Measurements from ENCODE around the gene DUOXA1.

DUOXA1 gene, protein sequence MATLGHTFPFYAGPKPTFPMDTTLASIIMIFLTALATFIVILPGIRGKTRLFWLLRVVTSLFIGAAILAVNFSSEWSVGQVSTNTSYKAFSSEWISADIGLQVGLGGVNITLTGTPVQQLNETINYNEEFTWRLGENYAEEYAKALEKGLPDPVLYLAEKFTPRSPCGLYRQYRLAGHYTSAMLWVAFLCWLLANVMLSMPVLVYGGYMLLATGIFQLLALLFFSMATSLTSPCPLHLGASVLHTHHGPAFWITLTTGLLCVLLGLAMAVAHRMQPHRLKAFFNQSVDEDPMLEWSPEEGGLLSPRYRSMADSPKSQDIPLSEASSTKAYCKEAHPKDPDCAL

DNA sequence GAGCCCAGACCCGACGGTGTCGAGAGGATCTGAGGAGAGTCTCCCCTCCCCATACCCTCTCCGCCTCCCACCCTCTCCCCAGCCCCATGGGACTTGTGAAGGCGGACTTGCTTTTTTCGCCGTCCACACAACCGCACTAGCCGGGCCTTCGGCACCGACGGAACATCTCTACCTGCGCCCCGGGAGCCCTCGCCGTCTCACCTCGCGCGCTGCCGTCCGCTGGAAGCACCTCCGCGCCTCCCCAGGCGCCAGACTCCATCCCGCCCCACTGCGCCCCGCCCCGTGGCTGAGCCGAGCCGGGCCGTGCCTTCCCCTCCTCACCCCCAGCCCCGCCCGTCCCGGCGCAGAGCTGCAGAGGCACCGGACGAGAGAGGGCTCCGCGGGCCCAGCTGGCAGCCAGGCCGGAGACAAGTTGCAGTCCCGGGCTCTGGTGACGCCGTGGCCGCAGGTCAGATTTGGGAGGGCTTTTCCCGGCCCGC, at the start of gene DUOXA1, which contains the start of gene DUOX1:
DUOXA1 (minus strand) TSS at position 229 of the 479 bp plus-strand sequence. CDS start 6,865 bp downstream, outside the sequence.
DUOX1 (plus strand) TSS at position 344 of the 479 bp plus-strand sequence. CDS start 1,973 bp downstream, outside the sequence.
- DNase-seq (ENCODE audit: low read depth), result no peak

DNA sequence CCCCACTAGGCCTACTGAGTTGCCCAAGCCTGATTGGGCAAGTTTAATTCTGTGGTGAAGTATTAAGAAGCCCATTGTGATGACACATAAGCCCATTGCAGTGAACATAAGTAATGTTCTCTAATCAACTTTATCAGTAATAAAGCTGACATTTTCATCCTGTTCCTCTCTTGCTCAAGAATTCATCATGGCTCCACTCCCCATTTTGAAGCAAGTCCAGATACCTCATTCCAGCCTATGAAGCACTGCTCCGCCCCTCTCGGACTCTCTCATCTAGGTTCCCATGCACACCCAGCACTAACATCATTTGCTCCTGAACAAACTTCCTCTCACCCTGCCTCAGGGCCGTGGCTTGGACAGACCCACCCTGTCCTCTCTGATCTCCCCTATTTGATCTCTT, 47.6 kb upstream of the DUOXA1 start:
- no peak for DNase-seq (ENCODE audit: low read depth)

DNA sequence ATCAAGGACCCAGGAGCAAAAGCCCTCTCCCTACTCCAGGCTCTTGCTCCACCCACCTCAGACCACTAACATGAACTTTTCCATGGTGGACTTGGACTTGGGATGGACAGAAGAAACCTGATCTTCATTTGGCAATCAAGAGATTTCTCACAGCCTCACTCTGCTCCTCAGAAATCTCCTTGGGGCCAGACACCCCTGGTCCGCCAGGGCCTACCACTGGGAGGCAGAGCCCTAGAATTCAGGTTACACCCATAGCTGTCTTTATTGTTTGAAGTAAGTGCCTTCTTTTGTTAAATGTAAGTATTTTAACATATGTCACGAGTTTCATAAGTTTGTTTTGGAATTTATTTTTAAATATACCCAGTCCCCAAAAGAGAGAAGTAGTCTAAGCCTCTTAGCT, 44.9 kb upstream of the DUOXA1 start:
- no peak for DNase-seq (ENCODE audit: low read depth)

DNA sequence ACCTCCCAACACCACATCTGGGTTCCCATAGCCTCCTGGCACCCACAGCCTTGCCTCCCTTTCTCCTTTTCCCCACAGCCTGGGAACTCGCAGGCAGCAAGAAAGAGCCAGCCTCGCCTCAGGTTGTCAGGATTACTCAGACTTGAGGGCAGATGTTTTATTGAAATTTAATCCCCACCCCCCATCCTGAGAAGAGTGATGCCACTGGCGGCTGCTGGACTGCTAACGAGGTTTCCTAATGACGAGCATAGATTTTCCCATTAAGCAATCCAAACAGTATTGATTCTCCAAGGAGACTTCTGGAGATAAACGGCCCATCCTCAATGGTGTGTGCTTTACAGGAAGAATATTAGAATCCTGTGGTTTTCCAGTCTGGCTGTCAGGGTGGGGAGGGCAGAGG, 44.4 kb upstream of the DUOXA1 start:
- DNase-seq (ENCODE audit: low read depth), result no peak

DNA sequence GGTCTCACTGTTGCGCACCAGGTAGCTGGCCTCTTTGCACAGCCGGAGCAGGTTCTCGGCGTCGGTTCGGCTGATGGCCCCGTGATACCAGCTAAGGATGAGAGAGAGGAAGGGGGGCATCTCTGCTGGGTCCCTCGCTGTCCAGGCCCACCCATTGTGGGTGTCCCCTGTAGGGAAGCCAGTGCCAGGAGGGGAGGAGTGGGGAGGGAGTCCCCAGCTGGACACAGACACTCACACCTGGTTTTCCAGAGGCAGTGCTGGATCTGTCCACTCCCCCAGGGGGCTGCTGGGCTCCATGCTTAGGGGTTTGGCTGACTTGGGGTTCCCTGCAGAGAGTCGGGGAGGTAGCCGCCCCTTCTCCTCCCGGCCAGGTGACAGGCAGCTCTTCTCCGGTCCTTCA, 42.2 kb upstream of the DUOXA1 start:
- no peak for DNase-seq (ENCODE audit: low read depth)

DNA sequence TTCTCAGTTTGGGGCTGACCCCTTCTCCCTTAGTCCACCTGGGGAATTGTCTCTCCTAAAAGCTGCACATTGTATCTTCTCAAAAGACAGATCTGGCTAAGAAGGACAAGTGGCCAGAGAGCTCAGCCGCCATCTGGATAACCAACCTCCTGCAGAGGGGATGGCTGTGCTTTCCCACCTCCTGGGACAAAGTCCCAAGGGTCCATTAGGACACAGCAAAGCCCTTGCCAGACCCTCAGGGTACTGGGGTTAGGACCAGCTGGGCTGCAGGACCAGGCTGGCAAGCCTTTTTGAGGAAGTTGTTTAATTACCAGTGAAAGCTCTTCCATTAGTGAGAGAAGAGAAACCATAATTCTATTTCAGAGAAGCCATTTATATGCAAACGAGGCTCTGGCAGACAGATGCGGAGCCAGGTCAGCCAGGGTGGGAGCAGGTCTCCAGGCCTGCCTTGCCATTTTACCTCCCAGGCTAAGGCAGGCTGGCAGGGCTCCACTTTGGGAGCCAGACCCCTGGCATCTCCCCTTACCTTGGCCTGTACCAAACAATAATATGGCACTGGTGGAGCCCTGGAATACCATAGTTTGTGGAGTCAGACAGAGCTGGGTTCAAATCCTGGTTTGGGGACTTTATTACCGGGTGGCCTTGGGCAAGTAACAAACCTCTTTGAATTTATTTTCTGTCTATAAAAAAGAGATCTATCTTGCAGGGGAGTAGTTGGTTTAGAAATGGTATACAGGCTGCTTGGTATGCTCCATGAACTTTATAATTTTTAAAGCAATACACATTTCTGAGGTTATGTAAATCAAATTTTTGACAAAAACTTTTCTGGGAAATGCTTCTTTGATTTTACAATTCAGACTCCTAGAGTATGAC, 40.2 kb upstream of the DUOXA1 start:
- no peak for DNase-seq (ENCODE audit: low read depth)

DNA sequence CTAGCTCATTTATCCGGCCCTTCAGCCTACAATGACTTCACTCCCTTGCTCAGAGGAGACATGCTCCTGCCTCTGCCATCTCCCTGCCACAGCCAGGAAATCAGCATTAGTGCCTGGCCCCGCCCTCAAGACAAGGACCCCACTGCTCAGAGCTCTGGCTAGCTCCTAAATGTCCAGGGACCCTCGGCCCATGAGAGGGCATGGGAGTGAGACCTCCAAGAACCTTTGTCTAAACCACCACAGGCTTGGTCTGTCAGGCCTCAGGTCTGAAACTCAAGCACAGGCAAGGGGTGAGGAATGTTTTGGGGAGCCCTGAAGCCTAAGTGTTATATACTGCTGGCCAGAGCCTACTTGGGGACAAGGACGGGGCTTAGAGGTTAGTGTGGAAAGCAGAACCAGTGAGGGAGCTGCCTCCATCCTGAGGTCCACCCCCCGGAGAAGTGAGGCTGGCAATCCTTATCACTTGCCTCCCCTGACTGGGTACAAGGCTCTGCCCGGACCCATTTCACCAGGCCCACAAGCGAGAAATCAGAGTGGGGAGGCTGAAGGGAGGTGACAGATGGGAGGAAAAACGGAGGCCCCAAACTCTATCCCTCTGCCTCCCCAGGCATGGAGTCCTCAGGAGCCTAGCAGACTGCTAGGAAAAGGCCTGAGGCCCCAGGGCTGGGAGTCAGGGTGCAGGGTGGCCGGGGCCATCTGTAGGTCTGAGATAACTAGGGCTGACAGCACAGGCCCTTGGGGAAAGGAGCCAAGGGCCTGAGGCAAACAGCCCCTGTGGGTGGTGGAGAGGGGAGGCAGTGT, 39.3 kb upstream of the DUOXA1 start:
- no peak for DNase-seq (ENCODE audit: low read depth)

DNA sequence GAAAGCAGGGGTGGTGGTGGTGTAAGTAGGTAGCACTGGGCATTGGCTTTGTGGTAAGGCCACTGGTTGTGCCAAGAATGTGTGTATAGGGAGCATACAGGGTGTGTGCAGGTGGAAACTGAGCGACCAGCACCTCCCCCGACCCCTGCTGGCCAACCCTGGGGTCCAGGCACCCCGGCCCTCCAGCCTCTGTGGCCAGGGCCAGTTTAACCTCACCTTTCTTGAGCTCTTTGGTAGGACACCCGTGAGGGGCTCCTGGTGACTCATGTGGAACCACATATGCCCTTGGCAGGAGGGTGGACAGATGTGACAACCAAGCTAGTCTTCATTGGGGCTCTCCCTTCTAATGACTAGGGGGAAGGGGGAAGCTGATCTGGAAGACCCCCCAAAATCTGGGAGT, 38.6 kb upstream of the DUOXA1 start:
- DNase-seq (ENCODE audit: low read depth), result no peak

DNA sequence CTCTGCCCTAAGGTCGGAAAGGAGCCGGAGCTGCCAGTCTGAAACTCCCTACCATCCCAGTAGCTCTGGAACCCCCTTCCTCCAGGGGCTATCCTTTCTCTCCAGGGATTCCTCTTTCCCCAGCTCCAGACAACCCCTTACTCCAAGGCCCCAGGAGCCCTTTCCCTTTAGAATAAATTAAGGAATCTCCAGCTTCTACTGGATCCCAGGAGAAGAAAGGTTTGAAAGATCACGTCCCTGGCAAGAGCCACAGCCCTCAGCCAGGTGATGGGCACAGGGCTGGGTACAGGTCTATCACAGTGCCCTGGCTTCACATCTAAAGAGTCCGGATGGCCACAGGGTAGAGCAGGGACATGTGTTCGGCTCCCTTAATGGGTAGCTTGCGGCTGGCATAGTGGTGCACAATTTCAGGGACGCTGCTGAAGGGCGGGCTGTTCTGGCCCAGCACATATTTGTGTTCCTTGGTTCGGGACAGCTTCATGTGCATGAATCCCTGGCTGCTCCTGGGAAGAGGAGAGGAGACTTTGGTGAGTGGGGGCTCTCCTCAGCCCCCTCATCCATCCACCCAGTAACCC, 38.0 kb upstream of the DUOXA1 start:
- DNase-seq (ENCODE audit: low read depth), result no peak

DNA sequence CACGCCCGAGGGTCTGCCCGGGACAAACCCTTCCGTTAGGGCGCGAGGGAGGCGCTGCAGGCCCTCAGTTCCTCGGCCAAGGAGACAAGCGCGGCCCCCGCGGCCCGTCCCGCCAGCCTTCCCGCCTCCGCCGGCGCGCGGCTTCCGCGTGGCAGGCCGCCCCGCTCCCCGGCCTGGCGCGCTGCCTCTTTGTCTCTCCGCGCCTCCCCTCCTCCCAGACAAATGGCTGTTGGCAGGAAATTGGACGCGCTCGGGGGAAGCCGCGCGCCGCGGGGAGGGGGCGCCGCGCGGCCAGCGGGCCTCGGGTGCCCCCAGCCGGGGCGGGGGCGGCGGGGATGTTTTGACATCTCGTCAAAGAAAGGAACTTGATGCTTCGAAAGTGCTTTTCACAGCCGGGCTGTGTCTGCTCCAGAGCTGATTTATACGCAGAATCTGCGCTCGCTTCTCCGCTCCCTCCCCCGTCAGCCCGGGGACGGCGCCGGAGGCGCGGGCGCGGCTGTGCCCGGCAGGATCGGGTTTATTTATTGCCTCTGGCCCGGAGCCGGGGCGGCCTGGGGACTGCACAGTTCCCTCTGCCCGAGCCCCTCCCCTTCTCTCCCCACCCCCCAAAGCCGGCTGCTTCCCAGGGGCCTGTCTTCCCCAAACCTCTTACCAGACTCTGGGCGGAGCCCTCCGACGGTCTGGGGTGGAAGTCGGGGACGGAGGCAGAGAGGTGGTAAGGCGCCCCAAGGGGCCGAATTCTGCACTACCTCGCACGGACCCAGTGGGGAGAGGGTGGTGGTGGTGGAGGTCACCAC, 37.4 kb upstream of the DUOXA1 start:
- peak; percentile 68 for DNase-seq (ENCODE audit: low read depth)

DNA sequence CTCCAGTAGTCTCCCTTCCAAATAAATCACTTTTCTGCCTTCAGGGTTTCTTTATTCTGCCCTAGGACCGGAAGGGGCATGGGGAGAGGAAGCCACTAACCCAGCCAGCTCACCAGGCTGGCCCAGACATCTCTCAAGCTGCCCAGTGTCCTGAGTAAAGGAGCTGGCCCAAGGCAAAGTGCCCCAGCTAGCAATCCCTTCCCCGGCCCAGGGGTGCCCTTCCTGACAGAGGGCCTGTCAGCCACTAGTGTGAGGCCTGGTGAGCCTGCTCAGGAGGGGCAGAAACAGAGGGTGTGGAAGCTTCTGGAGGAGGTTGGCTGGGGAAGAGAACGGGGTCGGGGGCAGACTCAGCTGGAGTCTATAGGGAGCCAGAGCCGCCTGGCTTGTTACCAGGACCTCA, 35.9 kb upstream of the DUOXA1 start:
- DNase-seq (ENCODE audit: low read depth), result no peak

DNA sequence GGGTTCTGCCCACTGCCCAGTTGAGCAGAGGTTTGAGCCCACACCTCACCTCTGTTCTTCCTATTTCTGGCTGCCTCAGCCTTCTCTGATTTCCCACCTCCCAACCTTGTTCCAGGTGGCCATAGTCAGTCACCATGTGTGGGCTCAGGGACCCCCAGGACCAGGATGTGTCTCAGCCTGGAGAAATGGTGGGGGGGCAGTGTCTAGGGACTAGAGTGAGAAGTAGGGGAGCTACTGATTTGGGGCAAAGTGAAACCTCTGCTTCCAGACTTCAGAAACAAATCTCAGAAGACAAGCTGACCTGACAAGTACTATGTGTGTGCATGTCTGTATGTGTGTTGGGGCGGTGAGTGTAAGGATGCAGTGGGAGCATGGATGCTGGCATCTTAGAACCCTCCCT, 35.2 kb upstream of the DUOXA1 start:
- DNase-seq (ENCODE audit: low read depth), result no peak

DNA sequence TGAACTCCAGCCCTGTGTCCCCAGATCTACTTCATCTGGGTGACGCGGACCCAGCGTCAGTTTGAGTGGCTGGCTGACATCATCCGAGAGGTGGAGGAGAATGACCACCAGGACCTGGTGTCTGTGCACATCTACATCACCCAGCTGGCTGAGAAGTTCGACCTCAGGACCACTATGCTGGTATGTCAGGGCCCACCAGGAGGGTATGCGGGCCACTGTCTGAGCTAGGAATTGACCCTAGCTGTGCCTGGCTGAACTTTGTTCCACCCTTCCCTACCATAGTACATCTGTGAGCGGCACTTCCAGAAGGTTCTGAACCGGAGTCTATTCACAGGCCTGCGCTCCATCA, 33.8 kb upstream of the DUOXA1 start:
- no peak for DNase-seq (ENCODE audit: low read depth)

DNA sequence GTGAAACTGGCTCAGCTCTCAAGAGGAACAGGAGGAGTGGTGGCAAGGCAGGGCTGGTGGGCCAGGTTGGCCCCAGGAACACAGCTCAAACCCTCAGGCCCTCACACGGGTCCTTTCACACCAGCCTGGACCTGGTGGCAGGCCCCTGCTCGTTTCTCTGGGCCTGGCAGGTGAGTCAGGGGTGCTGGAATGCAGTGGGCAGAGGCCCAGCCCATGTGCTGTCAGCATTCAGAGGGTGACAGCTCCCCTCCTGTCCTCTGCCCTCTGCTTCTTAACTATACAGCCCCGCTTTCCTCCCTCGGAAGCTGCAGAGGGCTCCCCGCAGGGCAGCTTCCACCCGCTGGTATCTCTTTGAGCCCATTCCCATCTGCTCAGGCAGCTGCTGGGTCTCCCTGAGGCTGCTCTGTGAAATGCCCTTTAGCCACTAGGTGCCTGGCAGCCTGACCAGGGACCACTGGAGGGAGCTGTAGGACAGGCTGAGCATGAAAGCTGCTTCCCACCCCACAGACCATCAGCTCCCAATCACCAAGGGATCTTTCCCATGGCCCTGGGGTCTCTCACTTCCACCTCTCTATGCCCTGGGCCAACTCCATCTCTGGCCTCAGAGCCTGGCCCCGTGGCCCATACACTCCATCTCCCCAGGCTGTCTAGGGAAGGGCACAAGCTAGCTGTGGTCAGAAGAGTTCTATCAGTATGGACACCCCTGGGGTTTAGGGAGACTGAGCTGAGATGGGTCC, 33.3 kb upstream of the DUOXA1 start:
- no peak for DNase-seq (ENCODE audit: low read depth)

DNA sequence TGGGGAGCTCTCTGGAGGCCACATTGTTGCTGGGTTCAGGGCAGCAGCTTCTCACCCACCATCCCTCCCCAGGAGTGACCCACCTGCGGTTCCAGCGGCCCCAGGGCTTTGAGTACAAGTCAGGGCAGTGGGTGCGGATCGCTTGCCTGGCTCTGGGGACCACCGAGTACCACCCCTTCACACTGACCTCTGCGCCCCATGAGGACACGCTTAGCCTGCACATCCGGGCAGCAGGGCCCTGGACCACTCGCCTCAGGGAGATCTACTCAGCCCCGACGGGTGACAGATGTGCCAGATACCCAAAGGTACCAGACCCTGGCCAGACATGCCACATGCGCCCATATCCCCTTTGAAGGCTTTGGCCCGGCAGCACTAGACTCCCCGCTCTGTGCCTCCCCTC, 32.0 kb upstream of the DUOXA1 start:
- no peak for DNase-seq (ENCODE audit: low read depth)

DNA sequence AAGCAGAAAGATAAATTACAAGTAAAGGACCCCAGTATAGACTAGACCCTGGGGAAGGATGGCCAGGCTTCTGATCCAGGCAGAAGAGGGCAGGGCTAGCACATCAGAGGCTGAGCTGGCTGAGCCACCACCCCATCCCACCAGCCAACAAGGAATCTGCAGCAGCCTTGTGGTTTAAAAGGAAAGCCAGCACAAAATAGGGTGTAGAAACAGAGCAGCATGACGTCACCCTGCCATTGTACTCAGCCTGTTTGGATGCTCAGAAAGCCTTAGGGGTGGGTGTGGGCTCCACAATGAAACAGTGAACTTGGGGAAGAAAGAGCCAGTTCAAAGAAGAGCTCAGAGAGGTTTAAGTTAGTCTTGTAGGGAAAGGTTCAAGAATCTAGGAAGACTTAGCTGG, 28.3 kb upstream of the DUOXA1 start:
- no peak for DNase-seq (ENCODE audit: low read depth)

DNA sequence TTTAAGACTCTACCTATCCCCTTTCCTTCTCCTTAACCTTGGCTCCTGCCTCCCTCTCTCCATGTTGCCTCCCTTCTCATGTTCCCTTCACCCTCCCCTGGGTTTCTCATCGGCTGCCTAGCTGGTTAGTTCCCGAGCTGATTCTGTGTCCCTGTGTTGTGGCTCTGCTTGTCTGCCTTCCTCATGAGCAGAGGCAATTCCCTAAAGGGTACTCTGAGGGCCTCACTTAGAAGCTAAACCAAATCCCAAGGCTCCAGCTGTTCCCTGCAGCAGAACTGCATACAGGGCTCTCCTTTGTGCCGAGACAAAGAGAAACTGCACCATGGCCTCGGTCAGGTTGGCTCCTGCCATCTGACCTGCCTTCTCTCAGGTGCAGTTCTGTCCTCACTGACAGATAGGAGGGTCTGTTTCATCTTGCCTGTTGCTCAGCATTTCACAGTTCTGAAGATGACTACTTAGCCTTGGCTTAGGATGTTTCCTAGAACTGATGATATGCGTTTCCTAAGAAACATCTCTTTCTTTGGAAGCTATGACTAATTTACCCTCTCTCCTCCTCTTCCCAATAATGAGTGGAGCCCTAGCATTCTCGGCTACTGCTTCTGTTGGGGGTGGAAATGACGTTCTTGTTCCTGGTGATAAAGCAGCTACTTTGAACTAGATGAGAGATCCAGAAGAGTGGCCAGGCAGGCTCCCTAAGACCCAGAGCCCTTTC, 27.2 kb upstream of the DUOXA1 start:
- no peak for DNase-seq (ENCODE audit: low read depth)

DNA sequence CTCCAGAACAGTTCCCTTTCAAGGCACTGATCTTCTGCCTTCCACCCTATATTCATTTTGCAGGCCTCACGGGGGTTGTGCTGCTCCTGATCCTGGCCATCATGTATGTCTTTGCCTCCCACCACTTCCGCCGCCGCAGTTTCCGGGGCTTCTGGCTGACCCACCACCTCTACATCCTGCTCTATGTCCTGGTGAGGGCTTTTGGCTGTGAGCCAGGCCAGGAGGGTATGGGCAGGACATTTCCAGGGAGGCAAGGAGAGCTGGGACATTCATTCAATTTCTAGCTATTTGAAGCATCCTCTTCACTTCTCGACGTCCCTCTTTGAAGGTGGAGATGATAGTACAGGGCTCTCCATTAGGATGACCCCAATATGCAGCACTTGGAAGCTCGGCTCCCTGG, 26.1 kb upstream of the DUOXA1 start:
- DNase-seq (ENCODE audit: low read depth), result no peak

DNA sequence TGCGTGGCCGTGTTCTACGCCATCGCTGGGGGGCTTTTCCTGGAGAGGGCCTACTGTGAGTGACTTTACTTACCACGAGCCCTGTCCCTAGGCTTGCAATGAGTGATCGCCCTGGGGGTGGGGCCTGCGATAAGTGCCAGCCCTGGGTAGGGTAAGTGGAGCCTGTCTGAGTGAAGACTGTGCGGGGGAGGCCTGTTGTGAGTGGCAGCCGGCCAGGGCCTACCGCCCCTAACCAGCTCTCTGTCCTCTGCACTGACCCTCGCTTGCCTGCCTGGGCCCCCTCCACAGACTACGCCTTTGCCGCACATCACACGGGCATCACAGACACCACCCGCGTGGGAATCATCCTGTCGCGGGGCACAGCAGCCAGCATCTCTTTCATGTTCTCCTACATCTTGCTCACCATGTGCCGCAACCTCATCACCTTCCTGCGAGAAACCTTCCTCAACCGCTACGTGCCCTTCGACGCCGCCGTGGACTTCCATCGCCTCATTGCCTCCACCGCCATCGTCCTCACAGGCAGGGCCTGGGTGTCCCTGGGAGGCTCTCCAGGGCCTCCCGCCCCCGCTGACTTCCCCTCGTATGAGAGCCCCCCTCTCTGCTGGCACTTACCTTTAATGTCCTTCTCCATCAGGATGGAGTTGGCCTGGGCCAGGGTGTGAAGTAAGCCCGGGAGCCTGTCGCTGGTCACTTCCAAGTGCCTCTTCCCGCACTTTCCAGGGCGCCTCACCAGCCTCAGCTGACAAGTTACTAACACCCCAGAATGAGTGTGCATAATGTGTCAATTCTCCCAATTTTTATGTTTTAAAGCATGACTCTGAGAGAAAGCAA, 22.5 kb upstream of the DUOXA1 start:
- DNase-seq (ENCODE audit: low read depth), result no peak

All from stimulated activated CD8-positive, alpha-beta memory T cell treated with anti-CD3 and anti-CD28 coated beads, Interleukin-7, amount 100 ng/mL, for 24 hours (primary cell).